ENCODE data around the gene TTC13.
"Not testable (repeated sequence)": the region's sequence is repeated elsewhere in the genome, so short reads cannot be mapped to it uniquely, and the experiment has no call there.

TTC13 gene

DNA sequence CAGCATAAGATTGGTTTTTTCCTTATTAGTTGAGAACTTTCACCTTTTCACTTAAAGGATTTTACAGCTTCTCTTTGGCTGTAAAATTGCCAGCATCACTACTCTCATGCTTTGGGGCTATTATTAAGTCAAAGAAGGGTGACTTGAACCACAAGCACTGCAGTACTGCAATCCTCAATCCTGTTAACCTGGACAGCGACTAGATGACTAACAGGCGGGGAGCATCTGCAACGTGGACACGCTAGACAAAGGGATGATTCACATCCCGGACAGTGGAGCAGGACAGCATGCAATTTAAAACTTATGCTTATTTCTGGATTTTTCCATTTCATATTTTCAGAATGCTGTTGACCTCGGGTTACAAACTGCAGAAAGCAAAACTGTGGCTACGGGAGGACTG is 8.3 kb upstream of the TTC13 start:
- no peak for DNase-seq (ENCODE audit: low spot score)

DNA sequence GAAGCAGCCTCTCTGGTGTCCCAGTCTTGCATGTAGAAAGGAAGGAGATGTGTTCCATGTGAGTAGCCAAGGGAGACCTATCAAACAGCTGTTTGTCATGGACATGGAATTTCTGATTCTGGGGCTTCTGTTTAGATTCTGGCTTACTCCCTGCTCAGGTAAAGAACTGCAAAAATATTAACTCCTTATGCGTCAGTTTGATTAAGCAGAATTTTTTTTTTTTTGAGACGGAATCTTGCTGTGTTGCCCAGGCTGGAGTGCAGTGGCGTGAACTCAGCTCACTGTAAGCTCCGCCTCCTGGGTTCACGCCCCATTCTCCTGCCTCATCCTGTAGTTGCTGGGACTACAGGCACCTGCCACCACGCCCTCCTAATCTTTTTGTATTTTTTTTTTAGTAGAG is 7.0 kb upstream of the TTC13 start:
- DNase-seq (ENCODE audit: low spot score), result no peak

DNA sequence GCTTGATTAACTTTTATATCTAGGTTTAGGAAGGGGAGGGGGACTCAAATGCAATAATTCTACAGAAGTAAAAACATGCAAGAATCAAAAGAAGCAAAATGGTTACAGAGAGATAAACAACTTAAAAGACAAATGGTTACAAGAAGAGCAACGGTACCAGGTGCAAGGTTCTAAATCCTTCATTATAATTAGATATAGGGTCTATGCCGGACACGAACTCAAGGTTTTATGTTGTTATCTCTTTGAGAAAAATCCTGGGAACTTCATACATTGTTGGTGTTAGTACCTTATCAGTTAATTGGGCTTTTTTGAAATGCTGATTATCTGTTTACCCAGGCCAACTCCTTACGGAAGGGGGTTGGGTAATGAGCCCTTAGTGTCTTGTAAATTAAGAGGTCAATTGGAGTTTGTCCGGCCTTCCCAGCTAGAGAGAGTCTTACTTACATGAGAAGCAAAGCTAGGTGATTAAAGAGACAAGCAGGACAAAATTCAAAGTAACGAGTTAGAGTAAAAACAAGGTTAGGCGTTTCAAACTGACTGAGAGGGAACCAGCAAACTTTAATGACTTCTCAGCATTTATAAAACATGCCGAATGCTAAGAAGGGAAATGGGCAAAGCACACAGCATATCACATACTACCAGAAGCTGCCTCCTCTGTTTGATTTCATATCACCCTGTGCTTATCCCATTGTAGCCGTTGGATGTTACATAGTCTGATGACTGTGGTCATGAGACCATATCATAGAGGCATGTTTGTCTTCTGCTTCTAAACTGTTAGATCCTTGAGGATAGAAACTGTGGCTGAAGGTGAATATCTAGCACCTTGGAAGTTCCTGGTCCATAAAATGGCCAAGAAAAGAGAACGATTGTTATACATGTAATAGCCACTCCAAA is 6.2 kb upstream of the TTC13 start:
- not testable (repeated sequence) for DNase-seq (ENCODE audit: low spot score)

DNA sequence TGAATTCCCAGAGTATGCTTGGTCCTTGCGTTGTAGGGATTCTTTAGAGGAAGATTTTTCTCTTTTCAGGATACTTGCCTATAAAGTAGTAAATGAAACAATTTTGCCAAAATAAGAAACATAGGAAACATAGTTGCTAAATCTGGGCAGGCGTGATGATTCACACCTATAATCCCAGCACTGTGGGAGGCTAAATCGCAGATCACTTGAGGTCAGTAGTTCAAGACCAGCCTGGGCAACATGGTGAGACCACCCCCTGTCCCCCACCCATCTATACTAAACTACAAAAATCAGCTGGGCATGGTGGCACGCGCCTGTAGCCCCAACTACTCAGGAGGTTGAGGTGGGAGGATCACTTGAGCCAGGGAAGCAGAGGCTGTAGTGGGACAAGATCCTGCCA is 5.2 kb upstream of the TTC13 start:
- no peak for DNase-seq (ENCODE audit: low spot score)

DNA sequence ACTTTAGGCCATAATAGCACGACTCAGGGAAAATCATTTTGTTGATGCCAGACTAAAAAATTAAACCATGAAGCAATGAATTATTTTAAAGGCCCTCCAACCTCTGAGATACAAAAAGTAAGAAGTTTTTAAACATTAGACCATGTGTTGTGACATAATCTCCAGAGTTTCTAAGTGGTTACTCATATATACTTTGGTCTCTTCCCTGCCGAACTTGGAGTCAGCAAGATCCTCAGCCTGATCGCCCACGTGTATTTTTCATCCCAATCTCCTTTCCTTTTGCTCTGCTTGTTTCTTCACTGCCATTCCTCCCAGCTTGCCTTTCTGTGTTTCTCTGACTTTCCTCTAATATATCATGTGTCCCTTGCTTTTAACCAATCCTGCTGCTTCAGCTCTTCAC is 4.0 kb upstream of the TTC13 start:
- DNase-seq (ENCODE audit: low spot score), result no peak

DNA sequence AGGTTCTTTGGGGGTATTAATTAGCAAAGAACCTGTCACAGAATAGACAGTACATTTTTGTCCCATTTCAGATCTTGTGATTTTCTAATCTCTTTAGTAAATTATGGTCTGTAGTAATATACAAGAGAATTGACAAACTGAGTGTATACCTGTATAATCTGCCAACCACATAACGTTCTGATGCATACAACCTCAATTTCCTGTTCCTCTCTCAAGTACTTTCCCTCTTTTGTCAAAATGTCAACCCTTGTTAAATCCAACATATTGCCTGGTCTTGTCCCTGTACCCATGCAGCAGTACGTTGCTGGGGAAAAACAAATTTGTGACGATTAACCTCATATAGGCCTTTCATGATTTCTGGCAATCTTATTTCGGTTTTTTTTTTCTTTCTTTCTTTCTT is 1.3 kb upstream of the TTC13 start:
- DNase-seq (ENCODE audit: low spot score), result peak; percentile 11

DNA sequence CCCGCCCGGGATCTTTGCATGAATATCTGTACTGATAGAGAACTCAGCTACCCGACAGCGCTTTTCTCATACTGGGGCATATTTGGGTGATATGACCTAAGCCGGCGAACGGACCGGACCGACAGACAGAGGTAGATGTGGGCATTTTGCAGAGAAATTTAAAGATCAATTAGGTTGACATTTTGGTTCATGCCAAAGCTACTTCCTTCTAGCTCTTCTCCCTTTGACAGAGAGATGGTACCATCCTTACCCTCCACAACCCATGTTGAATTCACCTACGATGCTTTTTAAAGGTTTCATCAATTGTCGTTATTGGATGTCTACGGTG is 692 bp upstream of the TTC13 start:
- DNase-seq (ENCODE audit: low spot score), result no peak

DNA sequence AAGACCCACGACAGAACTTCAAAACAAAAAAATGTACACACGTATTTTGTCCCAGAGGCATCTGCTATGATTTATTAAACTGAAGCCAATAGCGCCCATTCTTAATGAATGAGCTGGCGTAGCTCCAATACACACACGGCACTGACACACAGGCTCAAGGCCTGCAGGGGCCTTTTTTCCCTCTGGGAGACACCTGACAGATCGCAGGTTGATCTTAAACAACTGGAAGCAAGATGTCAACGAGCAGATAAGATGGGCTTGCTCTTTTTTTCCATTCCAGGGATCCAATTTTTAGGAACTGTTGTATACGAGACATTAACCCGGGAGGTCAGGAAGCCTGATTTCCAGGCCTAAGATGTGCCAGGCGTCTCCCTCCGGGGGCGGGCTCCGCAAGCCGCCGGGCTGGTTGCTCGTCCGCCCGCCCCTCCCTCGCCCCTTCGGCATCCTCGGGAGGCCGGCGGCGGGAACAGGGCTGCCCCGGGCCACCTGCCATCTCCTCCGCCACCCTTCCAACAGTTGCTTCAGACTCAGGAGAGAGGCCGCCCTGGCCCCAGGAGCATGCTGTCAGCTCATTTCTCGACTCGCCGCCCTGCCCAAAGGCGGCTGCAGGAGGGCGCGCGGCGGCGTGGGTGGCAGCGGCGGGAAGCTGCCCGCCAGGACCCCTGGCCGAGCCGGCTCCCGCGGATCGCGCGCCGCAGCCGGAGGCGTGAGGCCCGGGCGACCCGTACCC is 735 bp downstream of the TTC13 start:
- peak; percentile 66 for DNase-seq (ENCODE audit: low spot score)

DNA sequence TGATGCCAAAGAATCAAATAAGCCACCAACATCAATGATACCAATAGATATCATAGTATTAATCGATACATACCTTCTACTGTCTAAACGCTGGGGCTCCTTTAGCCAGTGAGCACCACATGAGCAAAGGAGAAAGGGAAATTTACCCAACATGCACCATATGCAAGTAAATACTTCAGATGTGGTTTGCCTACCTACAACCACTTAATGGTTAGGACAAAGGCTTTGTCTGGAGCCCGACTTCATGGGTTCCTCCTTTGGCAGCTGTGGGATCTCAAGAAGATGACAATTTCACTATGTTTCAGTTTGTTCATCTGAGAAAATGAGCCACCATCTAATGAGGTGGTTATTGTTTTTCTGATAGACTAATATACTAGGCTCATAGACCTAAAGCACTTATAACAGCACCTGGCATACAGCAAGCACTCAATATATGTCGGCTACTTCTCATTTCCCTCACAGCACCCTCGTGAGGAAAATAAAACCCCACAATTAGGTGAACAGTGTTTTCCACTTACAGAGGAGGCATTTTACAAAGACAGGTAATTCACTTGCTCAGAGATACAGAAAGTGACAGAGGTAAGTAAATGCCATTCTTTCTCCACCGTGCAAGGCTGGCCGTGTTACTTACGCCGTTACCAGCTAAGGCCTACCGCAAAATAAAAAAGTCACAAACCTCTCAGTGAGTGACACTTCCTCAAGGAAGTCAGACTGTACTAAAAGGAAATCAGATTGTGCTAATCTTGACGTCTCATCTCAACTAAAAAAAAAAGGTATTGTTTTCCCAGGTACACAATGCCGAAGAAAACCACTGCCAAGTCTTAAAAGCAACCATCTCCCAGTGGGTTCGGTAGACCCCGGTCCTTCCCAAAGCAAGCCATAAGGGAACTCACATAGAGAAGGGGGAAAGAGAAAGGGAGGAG is 1.6 kb downstream of the TTC13 start:
- peak; percentile 46 for DNase-seq (ENCODE audit: low spot score)

DNA sequence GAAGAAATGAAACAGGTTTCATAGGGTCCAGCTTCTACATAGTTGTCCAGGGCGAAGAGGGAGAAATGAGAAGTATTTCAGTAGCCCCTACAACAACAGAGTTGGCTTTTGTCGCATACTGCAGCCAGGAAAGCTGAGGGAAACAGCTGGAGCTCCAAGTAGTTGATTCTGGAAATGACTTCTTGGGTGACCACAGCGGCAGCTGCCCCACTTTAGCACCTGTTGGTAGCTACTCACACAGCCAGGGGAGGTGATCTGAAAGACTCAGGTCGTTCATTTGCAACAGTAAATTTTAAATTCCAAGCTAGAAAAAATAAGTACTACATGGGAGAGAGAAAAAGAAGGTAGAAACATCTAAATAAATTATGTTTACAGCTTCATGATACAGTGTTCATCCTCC is 2.3 kb downstream of the TTC13 start:
- DNase-seq (ENCODE audit: low spot score), result no peak

DNA sequence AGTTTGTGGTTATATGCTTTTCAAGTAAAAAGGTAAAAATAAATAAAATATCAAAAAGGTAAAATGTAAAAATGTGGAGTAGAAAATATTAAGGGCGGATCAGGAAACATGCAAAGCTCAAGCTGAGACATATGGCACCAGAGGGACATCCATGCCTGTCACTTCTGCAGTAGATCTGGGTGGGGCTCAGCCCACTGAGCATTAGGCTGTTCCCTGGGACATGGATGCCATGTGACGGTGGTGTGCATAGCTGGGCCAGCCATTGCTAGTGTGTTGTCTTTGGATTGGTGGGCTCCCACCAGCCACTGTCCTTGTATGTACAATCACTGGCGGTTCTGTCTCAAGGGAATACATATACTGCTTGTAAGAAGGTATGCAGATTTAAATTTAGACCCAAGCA is 3.0 kb downstream of the TTC13 start:
- no peak for DNase-seq (ENCODE audit: low spot score)

DNA sequence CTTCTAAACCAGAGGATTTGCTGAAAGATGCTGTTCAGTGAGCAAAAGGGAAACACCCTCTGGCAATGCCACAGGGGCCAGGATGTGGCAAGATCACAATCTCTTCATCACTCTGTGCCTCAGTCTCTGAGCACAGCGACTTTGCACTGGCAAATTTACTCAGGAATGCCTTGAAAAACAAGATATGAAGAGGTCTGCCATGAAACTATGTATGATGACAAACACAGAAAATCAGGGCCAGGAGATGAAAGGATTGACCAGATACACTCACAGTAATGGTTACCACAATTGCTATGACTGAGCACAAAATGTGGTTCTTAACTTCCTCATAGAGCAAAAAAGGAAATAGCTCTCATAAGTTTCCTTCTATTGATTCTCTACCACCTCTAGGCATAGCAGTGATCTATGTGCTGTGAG is 5.8 kb downstream of the TTC13 start:
- peak; percentile 52 for DNase-seq (ENCODE audit: low spot score)

DNA sequence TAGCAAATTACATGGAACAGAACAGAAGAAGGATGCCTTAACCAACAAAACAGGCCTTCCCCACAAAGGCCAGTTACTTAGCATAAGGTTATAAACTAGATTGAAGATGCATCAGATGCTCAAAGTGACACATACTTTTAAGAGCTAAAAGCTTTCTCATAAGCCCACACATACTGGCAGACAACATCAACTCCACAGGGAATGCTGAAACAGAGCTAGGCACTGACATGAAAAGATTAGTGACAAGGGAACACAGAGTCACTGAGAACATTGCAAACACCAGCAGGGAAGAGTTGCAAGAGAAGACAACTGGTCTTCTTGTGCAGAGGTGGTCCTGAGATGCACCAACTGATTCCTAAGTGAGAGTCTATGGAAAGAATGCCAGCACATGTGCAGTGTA is 6.9 kb downstream of the TTC13 start:
- no peak for DNase-seq (ENCODE audit: low spot score)

DNA sequence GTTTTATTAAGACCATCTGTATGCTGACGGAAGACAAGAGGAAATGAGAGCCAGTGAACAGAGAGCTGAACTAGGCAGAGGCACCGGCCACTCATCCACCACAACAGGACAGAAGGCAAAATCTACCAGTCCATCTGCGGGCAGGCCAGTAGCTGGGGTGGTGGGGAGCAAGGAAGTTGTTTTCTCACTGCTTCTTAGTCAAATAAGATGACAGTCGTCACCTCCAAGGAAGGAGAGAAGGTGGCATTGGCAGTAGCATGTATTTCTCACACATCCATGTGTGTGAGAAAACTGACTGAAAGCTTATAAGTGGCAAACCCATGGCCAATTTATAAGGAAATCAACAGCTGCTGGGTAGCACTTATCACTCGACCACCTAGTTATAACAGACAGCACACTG is 8.2 kb downstream of the TTC13 start:
- DNase-seq (ENCODE audit: low spot score), result no peak

DNA sequence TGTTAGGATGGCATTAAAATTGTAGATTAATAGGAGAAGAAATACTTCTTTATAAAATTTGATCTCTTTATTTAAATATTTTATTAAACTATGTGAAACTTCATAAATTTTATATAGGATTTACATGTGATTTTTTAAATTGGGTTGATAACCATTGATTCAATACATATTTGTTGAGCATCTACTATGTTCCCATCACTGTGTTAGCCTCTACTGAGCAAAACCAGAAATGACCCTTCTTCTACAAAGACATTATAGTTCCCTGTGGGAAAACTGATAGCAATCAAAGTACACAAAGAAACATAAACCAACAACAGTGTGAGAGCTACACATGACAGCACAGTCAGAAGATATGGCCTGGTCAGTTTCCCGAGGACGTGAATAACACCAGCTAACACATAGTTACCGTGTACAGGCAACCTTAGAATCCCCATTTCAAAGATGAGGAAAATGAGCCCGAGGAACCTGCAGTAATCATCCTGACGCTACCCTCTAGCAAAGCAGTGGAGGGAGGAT is 12.2 kb downstream of the TTC13 start:
- DNase-seq (ENCODE audit: low spot score), result no peak

DNA sequence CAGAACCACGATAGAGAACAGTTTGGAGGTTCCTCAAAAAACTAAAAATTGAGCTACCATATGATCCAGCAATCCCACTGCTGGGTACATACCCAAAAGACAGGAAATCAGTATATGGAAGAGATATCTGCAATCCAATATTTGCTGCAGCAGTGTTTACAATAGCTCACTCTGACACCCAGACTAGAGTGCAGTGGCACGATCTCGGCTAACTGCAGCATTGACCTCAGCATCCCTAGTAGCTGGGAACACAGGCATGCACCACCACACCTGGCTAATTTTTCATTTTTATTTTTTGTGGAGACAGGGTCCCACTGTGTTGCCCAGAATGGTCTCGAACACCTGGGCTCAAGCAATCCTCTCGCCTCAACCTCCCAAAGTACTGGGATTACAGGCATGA is 13.1 kb downstream of the TTC13 start:
- DNase-seq (ENCODE audit: low spot score), result no peak

DNA sequence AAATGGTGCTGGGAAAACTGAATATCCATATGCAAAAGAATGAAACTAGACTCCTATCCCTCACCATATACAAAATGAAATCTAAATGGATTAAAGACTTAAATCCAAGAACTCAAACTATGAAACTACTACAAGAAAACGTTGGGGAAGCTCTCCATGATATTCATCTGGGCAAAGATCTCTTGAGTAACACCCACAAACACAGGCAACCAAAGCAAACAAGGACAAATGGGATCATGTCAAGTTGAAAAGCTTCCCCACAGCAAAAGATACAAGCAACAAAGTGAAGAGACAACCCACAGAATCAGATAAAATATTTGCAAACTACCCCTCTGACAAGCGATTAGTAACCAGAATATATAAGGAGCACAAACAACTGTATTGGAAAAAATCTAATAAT is 13.8 kb downstream of the TTC13 start:
- no peak for DNase-seq (ENCODE audit: low spot score)

DNA sequence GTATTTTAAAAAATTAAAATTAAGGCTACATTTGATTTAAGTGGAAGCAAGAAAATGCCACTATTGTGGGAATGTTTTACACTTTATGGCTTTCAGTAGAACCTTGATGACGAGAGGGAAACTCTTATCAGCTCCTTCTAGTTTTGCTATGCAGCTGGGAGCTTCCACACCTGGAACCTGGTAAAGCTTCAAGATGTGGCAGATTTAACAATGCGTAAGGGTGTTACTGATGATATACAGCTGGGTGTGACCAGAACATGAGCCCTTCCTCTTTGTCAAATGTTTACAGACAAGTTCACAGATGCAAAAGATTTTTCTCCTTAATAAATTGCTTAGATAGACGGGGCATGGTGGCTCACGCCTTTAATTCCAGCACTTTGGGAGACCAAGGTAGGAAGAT is 20.3 kb downstream of the TTC13 start:
- DNase-seq (ENCODE audit: low spot score), result peak; percentile 67

DNA sequence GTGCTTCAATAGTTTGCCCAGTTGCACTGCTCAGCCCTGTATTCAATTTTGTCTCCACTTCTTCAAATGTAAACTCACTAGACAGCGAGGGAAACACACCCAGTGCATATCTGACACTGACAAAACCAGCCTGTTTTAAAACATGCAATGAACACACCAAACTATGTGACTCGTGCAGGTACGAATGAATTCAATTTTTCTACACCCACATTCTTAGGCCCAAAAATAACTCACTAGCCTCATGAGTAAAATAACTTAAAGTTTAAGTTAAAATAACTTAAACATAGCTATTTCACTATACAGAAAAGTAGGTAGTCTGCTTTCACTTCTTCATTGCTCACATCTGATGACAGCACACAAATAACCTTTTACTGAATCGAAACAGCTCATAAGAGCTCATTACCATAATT is 21.1 kb downstream of the TTC13 start:
- DNase-seq (ENCODE audit: low spot score), result peak; percentile 55

DNA sequence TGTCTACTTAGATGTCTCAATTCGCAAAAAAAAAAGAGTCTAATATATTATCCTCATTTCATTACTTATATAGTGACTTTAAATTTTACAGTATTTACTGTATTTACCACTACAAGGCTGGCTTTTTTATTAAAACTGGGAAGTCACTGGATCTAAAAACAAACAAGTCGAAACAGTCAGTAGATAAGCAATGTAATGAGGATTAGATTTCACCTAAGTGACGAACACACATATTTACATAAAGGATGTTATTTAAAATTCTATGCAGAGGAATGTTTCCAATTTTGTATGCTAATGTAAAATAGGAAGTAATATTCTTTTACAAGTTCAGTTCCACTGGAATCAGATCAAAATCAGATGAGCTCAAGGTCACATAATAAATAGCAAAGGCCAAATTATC is 28.3 kb downstream of the TTC13 start:
- DNase-seq (ENCODE audit: low spot score), result no peak

DNA sequence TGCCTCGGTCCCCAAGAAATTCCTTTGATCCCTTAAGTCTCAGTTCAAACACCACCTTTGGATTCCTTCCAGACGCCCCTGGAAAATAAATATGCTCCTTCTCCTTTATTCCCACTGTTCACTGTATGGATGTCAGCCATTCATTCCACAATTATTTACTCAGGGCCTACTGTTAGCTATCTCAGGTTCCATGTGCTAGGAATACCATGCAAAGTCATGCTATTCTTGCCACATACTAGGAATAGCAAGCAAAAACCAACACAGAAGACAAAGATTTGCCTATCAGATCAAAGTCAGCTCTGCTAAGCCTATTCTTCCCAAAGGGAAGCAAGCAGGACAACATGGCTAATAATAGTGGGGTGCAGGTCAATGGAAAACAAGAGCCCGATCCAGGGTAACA is 29.8 kb downstream of the TTC13 start:
- no peak for DNase-seq (ENCODE audit: low spot score)

DNA sequence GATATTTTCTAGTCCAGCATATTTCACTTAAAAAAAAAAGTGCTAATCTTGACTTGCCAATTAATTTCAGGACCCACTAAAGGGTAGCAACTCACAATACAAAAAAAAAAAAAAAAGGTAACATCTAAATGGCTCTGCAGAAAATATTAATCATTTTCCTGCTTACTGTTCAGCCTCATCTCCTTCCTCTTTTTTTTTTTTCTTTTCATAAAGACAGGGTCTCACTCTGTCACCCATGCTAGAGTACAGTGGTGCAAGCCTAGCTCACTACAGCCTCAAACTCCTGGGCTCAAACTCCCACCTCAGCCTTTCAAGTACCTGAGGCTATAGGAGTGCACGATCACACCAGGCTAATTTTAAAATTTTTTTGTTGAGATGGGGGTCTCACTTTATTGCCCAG is 30.4 kb downstream of the TTC13 start:
- no peak for DNase-seq (ENCODE audit: low spot score)

All from NAMALWA (cell line).